NCI-H82 treated with DMSO at 0.1 percent for 48 hours (cell line): Measurements from ENCODE around the gene SMIM3.
"Not testable (repeated sequence)": the region's sequence is repeated elsewhere in the genome, so short reads cannot be mapped to it uniquely, and the experiment has no call there.

Experiments
- DNase-seq: peaks from one replicate; lab custom pipeline; 2025; ENCODE audit not compliant: unreplicated experiment; lab: John Stamatoyannopoulos, UW

The SMIM3 gene

GRCh38 chr5:150778517-150779396 lies at the start of gene SMIM3:
TSS of gene SMIM3 (plus strand) at chr5:150778757. CDS start at chr5:150795441, 16,684 bp downstream.
- DNase-seq, result no peak

DNA sequence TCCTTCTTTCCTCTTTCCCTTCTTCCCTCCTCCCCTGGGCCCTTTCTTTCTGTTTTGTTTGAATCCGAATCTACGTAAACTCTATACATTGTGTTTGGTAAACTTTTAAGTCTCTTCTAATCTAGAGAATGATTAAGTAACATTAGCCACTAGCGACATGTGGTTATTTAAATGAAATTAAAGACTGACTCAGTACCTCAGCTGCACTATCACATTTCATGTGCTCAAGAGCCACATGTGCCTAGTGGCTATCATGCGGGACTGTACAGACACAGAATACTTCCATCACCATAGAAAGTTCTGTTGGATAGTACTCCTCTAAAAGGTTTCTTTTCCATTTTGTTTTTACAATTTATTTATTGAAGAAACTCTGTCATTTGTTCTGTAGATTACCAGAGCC lies 48.7 kb upstream of the SMIM3 start:
- no peak for DNase-seq

- DNase-seq, result no peak
Measured at GRCh38 chr5:150731669-150732242, 46.8 kb upstream of the SMIM3 start.

- no peak for DNase-seq
Measured at GRCh38 chr5:150734579-150735384, 43.8 kb upstream of the SMIM3 start.

GRCh38 chr5:150738862-150739261 lies 39.7 kb upstream of the SMIM3 start:
- no peak for DNase-seq

- no peak for DNase-seq
Measured at GRCh38 chr5:150740992-150741391, 37.6 kb upstream of the SMIM3 start.

- DNase-seq, result not testable (repeated sequence)
Measured at GRCh38 chr5:150742455-150743141, 36.0 kb upstream of the SMIM3 start.

DNA sequence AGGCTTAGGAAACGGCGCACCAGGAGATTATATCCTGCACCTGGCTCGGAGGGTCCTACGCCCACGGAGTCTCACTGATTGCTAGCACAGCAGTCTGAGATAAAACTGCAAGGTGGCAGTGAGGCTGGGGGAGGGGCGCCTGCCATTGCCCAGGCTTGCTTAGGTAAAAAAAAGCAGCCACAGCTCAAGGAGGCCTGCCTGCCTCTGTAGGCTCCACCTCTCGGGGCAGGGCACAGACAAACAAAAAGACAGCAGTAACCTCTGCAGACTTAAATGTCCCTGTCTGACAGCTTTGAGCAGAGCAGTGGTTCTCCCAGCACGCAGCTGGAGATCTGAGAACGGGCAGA lies 35.4 kb upstream of the SMIM3 start:
- DNase-seq, result not testable (repeated sequence)

GRCh38 chr5:150750469-150750868 lies 28.1 kb upstream of the SMIM3 start:
- no peak for DNase-seq

- no peak for DNase-seq
Measured at GRCh38 chr5:150751096-150751891, 27.3 kb upstream of the SMIM3 start.

DNA sequence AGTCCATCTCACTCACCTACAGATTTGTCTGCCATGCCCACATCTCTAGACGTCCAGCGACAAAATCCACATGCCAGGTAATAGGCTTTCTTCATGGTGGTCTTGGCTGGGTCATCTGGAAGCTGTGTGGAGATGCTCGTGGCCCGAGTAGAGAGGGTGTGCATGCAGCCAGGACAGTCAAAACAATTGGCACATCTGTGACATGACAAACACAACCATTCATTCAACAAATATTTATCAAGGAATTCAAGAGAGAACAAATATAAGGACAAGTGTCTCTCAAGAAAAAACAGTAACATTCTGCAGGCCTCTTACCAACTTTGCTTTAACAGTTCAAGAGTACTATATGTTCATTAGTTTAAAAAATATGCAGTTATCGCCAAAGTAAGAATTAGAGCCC lies 25.1 kb upstream of the SMIM3 start:
- no peak for DNase-seq

DNA sequence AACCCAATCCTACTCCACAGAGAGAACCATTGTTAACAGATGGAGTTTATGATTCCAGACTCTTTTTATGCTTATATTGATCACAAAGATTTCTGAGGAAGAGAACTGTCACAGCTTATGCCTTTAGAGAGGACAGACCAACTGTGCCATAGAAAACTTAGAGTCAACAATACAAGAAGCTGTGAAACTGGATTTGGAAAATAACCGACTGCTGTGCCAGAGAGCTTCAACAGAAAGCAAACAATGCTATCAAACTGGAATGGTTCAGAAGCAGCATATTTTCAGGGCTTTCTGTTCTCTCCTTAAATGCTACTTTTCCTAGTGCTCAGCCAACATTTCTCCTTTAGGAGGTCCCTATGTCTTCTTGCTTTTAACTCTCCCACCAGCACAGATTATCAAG lies 24.7 kb upstream of the SMIM3 start:
- DNase-seq, result no peak

GRCh38 chr5:150757087-150757649 lies 21.4 kb upstream of the SMIM3 start:
- DNase-seq, result no peak

DNA sequence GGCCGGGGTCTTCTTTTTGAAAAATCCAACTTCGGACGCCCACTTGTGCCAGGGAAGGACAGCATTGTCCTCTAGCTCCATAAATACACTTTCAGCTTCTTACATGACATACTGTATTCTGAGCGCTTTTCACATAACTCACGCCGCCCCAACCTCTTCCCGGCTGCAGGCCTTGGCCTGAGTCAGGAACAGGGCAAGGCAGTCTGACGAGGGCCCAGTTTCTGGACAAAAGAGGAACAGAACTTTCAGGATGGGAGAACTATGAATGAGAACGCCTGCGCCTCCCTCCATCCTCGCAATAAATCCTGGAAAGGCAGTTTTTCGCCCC lies 20.4 kb upstream of the SMIM3 start:
- no peak for DNase-seq

DNA sequence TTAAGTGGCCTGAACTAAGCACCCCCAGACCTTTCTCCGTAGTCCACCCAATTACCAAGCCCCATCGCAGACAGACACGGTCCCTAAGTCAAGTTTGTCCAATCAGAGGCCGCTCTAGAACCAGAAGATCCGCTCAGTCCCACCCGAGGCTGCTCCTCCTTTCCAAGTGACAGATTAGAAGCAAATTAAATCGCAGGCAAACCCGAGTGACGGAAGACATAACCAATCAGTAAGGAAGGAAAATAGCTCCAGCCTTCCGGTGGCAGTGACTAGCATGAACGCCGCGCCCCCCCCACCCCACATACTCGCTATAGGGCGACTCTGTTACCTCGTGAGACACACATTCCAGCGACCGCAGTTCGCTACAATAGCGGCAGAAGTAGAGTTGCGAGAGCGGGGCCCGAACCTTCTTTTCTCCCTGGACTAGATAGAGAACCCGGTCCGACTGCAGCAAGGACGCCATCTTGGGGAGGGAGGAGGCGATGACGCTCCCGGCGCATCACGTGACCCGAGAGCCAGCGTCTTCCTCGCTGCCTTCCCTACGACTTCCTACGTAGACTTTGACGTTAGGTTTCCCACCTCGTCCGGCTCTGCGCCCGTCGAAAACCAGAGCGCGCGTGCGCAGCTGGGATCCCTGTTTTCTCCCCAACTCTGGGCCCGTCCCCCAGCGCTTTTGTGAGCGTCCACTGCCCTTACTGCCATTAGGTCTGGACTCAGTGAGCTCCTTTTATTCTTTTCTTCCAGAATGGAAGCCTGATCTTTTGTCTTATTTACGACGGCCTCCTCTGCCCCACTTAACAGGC lies 19.8 kb upstream of the SMIM3 start, which contains the start of gene DCTN4:
TSS of gene DCTN4 (minus strand) at position 487 of the 803 bp plus-strand sequence. CDS start at position 463, 24 bp downstream.
- DNase-seq, result peak; percentile 99

GRCh38 chr5:150759334-150759583 lies 19.3 kb upstream of the SMIM3 start:
- no peak for DNase-seq

DNA sequence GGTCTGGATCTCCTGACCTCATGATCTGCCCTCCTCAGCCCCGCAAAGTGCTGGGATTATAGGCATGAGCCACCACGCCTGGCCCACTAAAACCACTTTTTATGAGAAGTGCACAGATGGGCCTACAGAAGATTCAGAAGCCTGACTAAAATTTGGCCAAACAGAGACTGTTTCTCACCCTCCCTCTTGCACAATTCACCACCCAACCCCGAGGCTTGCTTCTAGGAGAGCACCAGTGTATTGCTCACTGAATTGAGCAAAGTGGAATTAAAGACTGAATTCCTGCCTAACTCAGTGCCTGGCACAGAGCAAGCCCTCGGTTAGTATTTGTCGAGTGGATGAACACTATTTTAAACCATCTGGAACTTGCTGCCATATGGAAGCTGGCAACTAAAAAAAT lies 16.3 kb upstream of the SMIM3 start:
- DNase-seq, result no peak

- peak; percentile 60 for DNase-seq
Measured at GRCh38 chr5:150763023-150763769, 15.4 kb upstream of the SMIM3 start.

DNA sequence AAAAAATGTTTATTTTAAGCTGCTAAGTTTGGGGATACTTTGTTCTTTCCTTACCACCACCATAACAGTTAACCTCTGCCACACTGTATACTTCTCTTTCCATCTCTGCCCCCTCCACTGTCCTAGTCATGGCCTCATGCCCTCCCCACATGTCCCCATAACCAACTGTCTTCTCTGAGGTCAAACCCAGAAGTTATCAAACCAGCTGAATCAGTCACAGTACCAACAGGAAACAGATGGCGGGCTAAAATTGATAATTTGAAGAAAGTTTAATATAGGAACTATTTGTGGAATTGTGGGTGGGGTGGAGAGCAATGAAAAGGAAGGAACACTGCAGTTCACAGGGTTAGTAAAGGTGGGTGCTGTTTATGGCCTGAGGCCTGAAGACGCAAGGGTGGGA lies 14.0 kb upstream of the SMIM3 start:
- DNase-seq, result no peak
